H9 (cell line): Measurements from ENCODE around the gene GAK. TPM values are rescaled to one million over a fixed set of nuclear protein-coding genes. Genes with fewer than 3 reads are reported as not detected.
"Not testable (repeated sequence)": the region's sequence is repeated elsewhere in the genome, so short reads cannot be mapped to it uniquely, and the experiment has no call there.

Source experiments
- DNase-seq: peaks from one replicate; pipeline ENCODE4 v3.0.0-alpha.2; 2017
- H2AFZ ChIP-seq: one replicate; pipeline ENCODE4 v1.6.1; 2013; ENCODE audit warnings: mild to moderate bottlenecking, low read length, control low read depth, moderate library complexity
- H2AK5ac ChIP-seq: 2 replicates; pipeline ENCODE4 v1.6.1; 2013; ENCODE audit warnings: low read length, control low read depth, mixed read lengths; ENCODE audit not compliant: insufficient read length
- H2BK120ac ChIP-seq: one replicate; pipeline ENCODE4 v1.6.1; 2013; ENCODE audit warnings: low read depth, mild to moderate bottlenecking, low read length, control low read depth, inconsistent platforms; ENCODE audit not compliant: poor library complexity, severe bottlenecking
- H2BK12ac ChIP-seq: 2 replicates; pipeline ENCODE4 v1.6.1; 2013; ENCODE audit warnings: low read length, control low read depth, mixed read lengths, low read depth; ENCODE audit not compliant: insufficient read length
- H2BK15ac ChIP-seq: 2 replicates; pipeline ENCODE4 v1.6.1; 2013; ENCODE audit warnings: low read depth, low read length, control low read depth
- H2BK20ac ChIP-seq: one replicate; pipeline ENCODE4 v1.6.1; 2013; ENCODE audit warnings: low read depth, mild to moderate bottlenecking, low read length, control low read depth, inconsistent platforms; ENCODE audit not compliant: poor library complexity, severe bottlenecking
- H2BK5ac ChIP-seq: 2 replicates; pipeline ENCODE4 v1.6.1; 2013; ENCODE audit warnings: low read length, control low read depth, mixed read lengths; ENCODE audit not compliant: insufficient read length
- H3K14ac ChIP-seq: 2 replicates; pipeline ENCODE4 v1.6.1; 2013; ENCODE audit warnings: low read length, control low read depth; ENCODE audit not compliant: insufficient read depth
- H3K18ac ChIP-seq: 2 replicates; pipeline ENCODE4 v1.6.1; 2013; ENCODE audit warnings: low read depth, mild to moderate bottlenecking, mixed read lengths, low read length, control low read depth; ENCODE audit not compliant: insufficient read length
- H3K23ac ChIP-seq: 2 replicates; pipeline ENCODE4 v1.6.1; 2013; ENCODE audit warnings: low read length, control low read depth, mixed read lengths, low read depth; ENCODE audit not compliant: insufficient read length
- H3K23me2 ChIP-seq: 2 replicates; pipeline ENCODE4 v1.6.1; 2013; ENCODE audit warnings: low read depth, mild to moderate bottlenecking, mixed read lengths, low read length, control low read depth; ENCODE audit not compliant: insufficient read length, poor library complexity, severe bottlenecking
- H3K27ac ChIP-seq: 2 replicates; pipeline ENCODE4 v1.5.1; 2013; ENCODE audit warnings: low read length, control low read depth, mixed read lengths, low read depth; ENCODE audit not compliant: insufficient read length
- H3K27me3 ChIP-seq: 2 replicates; pipeline ENCODE4 v1.6.1; 2013; ENCODE audit warnings: low read length, control low read depth, inconsistent platforms; ENCODE audit not compliant: insufficient read depth
- H3K4ac ChIP-seq: 2 replicates; pipeline ENCODE4 v1.6.1; 2013; ENCODE audit warnings: low read depth, mild to moderate bottlenecking, control low read depth, inconsistent platforms, low read length, moderate library complexity
- H3K4me1 ChIP-seq: 2 replicates; pipeline ENCODE4 v1.6.1; 2013; ENCODE audit warnings: low read length, control low read depth, inconsistent platforms; ENCODE audit not compliant: insufficient read depth
- H3K4me2 ChIP-seq: 2 replicates; pipeline ENCODE4 v1.6.1; 2013; ENCODE audit warnings: low read length, control low read depth, mixed read lengths; ENCODE audit not compliant: insufficient read length, insufficient read depth
- H3K56ac ChIP-seq: 2 replicates; pipeline ENCODE4 v1.6.1; 2013; ENCODE audit warnings: low read depth, mild to moderate bottlenecking, mixed read lengths, low read length, control low read depth; ENCODE audit not compliant: insufficient read length
- H3K79me1 ChIP-seq: 2 replicates; pipeline ENCODE4 v1.6.1; 2013; ENCODE audit warnings: low read depth, mild to moderate bottlenecking, moderate library complexity, low read length, control low read depth, inconsistent platforms; ENCODE audit not compliant: insufficient read depth, poor library complexity, severe bottlenecking
- H3K79me2 ChIP-seq: 2 replicates; pipeline ENCODE4 v1.6.1; 2013; ENCODE audit warnings: low read length, control low read depth, inconsistent platforms; ENCODE audit not compliant: insufficient read depth
- H3K9ac ChIP-seq: 2 replicates; pipeline ENCODE4 v1.6.1; 2013; ENCODE audit warnings: low read length, control low read depth, mixed read lengths; ENCODE audit not compliant: insufficient read length; ENCODE audit errors: extremely low read depth
- H3K9me3 ChIP-seq: one replicate; pipeline ENCODE4 v1.6.1; 2013; ENCODE audit warnings: low read depth, low read length, inconsistent platforms; ENCODE audit not compliant: control insufficient read depth
- H3T11ph ChIP-seq: one replicate; pipeline ENCODE4 v1.6.1; 2013; ENCODE audit warnings: mild to moderate bottlenecking, low read length, control low read depth, inconsistent platforms
- H4K20me1 ChIP-seq: one replicate; pipeline ENCODE4 v1.6.1; 2013; ENCODE audit not compliant: control insufficient read depth, insufficient read length, insufficient read depth
- H4K5ac ChIP-seq: 2 replicates; pipeline ENCODE4 v1.6.1; 2013; ENCODE audit warnings: low read depth, mild to moderate bottlenecking, mixed read lengths, low read length, control low read depth; ENCODE audit not compliant: insufficient read length
- H4K8ac ChIP-seq: replicated peaks from 2 replicates; pipeline ENCODE4 v1.6.1; 2013; ENCODE audit warnings: low read length, control low read depth, mixed read lengths, low read depth; ENCODE audit not compliant: insufficient read length
- H4K91ac ChIP-seq: 2 replicates; pipeline ENCODE4 v1.6.1; 2013; ENCODE audit warnings: low read depth, mild to moderate bottlenecking, moderate library complexity, mixed read lengths, low read length, control low read depth; ENCODE audit not compliant: insufficient read length
- H3K27ac Mint-ChIP-seq, 3 experiments: 2 replicates in 2 of 3; 3 replicates in 1 of 3; pipeline ENCODE4 v1.8.0; 2020 to 2021; ENCODE audit warnings: mixed read lengths in 3 of 3, mild to moderate bottlenecking in 1 of 3, moderate library complexity in 1 of 3
- H3K27me3 Mint-ChIP-seq: 2 replicates; pipeline ENCODE4 v1.8.0; 2021; ENCODE audit warnings: low read depth, mild to moderate bottlenecking, moderate library complexity, mixed read lengths
- H3K36me3 Mint-ChIP-seq, 3 experiments: 2 replicates in 2 of 3; 3 replicates in 1 of 3; pipeline ENCODE4 v1.8.0; 2020 to 2021; ENCODE audit warnings: low read depth in 3 of 3, mixed read lengths in 3 of 3; ENCODE audit not compliant: insufficient read depth in 1 of 3
- H3K4me1 Mint-ChIP-seq, 2 experiments: 2 replicates each; pipeline ENCODE4 v1.8.0; 2020; ENCODE audit warnings: mixed read lengths in 2 of 2
- H3K4me3 Mint-ChIP-seq, 2 experiments: 2 replicates in 1 of 2; 3 replicates in 1 of 2; pipeline ENCODE4 v1.8.0; 2020 to 2021; ENCODE audit warnings: mild to moderate bottlenecking in 2 of 2, mixed read lengths in 2 of 2, moderate library complexity in 1 of 2
- H3K9me3 Mint-ChIP-seq, 2 experiments: 2 replicates in 1 of 2; 3 replicates in 1 of 2; pipeline ENCODE4 v1.8.0; 2020; ENCODE audit warnings: mild to moderate bottlenecking in 2 of 2, mixed read lengths in 2 of 2, moderate library complexity in 1 of 2
- WGBS: extraction: QIAGEN DNeasy Blood & Tissue Kit; methylation state at CpG from one replicate; pipeline ENCODE4 v1.1.7; 2013; ENCODE audit warnings: missing lambda C conversion rate, low lambda C conversion rate, mixed read lengths; ENCODE audit not compliant: insufficient read length; ENCODE audit errors: extremely low coverage; 5-methylcytosine and 5-hydroxymethylcytosine counted together
- total RNA-seq: library from RNA; stranded (reverse); gene quantifications from 2 replicates; pipeline ENCODE4 v1.2.1, GENCODE V29; 2021
- TF ChIP-seq, protein P1 (sequence below): fragments of 200-600 bp; sonication (generic); conservative IDR thresholded peaks from 3 replicates; pipeline ENCODE4 v1.8.0; 2021; ENCODE audit warnings: antibody characterized with exemption, mild to moderate bottlenecking

GAK gene
- total RNA-seq, 1 experiment from 2014 or later, result 80.7 TPM

DNA sequence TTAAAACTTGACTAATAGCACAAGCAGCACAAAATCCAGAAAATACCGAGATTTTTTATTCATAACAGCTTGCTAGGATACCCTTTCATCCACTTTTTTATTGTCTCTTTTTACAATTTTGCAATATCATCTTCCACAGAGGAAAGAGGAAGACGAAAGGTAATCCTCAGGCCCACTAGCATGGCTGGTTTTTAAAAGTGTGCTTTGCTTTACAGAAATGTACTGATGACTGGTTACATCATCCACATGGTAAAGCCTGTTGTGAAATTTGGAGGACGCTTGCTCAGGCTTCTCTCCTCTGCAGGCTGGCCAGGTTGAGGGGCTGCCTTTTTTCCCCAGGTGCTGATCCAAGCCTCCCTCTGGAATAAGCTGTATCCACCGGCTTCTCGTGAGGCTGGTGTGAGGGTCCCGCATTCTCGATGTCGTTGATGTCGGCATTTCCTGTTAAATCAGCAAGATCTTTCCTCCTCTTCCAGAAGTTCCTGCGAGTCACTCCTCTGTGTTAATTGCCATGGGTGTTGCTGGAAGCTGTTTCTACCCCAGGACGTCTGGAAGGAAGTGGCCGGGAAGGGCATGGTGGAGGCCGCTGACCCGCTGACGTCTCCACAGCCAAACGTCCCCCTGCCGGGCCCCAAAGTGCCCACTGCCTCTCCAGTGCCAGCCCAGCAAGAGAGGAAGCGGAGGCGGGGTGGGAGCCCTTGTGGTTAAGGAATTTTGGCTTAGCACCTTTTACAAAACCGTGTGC, 47.0 kb upstream of the GAK start:
- no peak overlapping the region for H2BK120ac ChIP-seq
- H2AFZ ChIP-seq, result no peak overlapping the region
- Mint-ChIP-seq H3K4me1 (peaks cover 4% of the 10 kb centered on the region in 2 experiments; a peak in 2 of 4 replicates), H3K36me3 (no peaks in the 10 kb centered on the region), H3K9me3 (peaks cover 5 to 8% of the 10 kb centered on the region in 2 experiments; a peak in 3 of 5 replicates), H3K27me3 (peaks cover 49% of the 10 kb centered on the region), H3K27ac (no peak overlapping the region), H3K4me3 (no peak overlapping the region)
- H2AK5ac ChIP-seq, result no peak overlapping the region
- H3K4me1 ChIP-seq, result no peaks in the 10 kb centered on the region
- no peak overlapping the region for H3K56ac ChIP-seq
- H3T11ph ChIP-seq, result no peak overlapping the region
- H3K14ac ChIP-seq, result no peak overlapping the region
- no peak overlapping the region for H2BK20ac ChIP-seq
- H4K20me1 ChIP-seq, result no peaks in the 10 kb centered on the region
- no peak overlapping the region for H4K8ac ChIP-seq
- H3K9ac ChIP-seq, result no peak overlapping the region
- TF ChIP-seq, protein P1, sequence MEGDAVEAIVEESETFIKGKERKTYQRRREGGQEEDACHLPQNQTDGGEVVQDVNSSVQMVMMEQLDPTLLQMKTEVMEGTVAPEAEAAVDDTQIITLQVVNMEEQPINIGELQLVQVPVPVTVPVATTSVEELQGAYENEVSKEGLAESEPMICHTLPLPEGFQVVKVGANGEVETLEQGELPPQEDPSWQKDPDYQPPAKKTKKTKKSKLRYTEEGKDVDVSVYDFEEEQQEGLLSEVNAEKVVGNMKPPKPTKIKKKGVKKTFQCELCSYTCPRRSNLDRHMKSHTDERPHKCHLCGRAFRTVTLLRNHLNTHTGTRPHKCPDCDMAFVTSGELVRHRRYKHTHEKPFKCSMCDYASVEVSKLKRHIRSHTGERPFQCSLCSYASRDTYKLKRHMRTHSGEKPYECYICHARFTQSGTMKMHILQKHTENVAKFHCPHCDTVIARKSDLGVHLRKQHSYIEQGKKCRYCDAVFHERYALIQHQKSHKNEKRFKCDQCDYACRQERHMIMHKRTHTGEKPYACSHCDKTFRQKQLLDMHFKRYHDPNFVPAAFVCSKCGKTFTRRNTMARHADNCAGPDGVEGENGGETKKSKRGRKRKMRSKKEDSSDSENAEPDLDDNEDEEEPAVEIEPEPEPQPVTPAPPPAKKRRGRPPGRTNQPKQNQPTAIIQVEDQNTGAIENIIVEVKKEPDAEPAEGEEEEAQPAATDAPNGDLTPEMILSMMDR, result no peak
- no peak for DNase-seq
- no peaks in the 10 kb centered on the region for H3K79me1 ChIP-seq
- no peak overlapping the region for H4K5ac ChIP-seq
- no peak overlapping the region for H2BK12ac ChIP-seq
- no peaks in the 10 kb centered on the region for H3K27me3 ChIP-seq
- H2BK15ac ChIP-seq, result no peak overlapping the region
- no peak overlapping the region for H2BK5ac ChIP-seq
- H3K4me2 ChIP-seq, result no peak overlapping the region
- no peak overlapping the region for H3K23ac ChIP-seq
- H4K91ac ChIP-seq, result no peak overlapping the region
- H3K18ac ChIP-seq, result no peak overlapping the region
- H3K4ac ChIP-seq, result no peak overlapping the region
- no peak overlapping the region for H3K27ac ChIP-seq
- no peaks in the 10 kb centered on the region for H3K9me3 ChIP-seq
- no peaks in the 10 kb centered on the region for H3K79me2 ChIP-seq
- WGBS, result no CpG with 5 or more reads among the region's 20 CpGs
- no peaks in the 10 kb centered on the region for H3K23me2 ChIP-seq

DNA sequence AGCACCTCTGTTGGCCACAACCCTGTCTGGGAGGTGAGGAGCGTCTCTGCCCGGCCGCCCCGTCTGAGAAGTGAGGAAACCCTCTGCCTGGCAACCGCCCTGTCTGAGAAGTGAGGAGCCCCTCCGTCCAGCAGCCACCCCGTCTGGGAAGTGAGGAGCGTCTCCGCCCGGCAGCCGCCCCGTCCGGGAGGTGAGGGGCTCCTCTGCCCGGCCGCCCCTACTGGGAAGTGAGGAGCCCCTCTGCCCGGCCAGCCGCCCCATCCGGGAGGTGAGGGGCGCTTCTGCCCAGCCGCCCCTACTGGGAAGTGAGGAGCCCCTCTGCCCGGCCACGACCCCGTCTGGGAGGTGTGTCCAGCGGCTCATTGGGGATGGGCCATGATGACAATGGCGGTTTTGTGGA, 43.9 kb upstream of the GAK start:
- H2BK12ac ChIP-seq, H2BK20ac ChIP-seq, H3K27ac Mint-ChIP-seq, H3K9me3 Mint-ChIP-seq, H3K23me2 ChIP-seq, H4K91ac ChIP-seq, H2BK120ac ChIP-seq, H4K20me1 ChIP-seq, H2AK5ac ChIP-seq, H3K4me2 ChIP-seq, H3K9me3 ChIP-seq, H2BK5ac ChIP-seq, H3K18ac ChIP-seq, H3K14ac ChIP-seq, H3K4me1 ChIP-seq, H3K4me1 Mint-ChIP-seq, H3K56ac ChIP-seq, H3K4me3 Mint-ChIP-seq, H2AFZ ChIP-seq, H3K36me3 Mint-ChIP-seq, H3K27ac ChIP-seq, H3K27me3 ChIP-seq, H3T11ph ChIP-seq, H3K79me1 ChIP-seq, DNase-seq, H3K79me2 ChIP-seq, H3K23ac ChIP-seq, H4K5ac ChIP-seq, H3K9ac ChIP-seq, H3K4ac ChIP-seq, H4K8ac ChIP-seq, H2BK15ac ChIP-seq: not testable (repeated sequence)
- no CpG with 5 or more reads among the region's 25 CpGs for WGBS
- peaks cover 36% of the 10 kb centered on the region for H3K27me3 Mint-ChIP-seq
